Measurements from ENCODE around the gene BTBD18.

BTBD18 gene

DNA sequence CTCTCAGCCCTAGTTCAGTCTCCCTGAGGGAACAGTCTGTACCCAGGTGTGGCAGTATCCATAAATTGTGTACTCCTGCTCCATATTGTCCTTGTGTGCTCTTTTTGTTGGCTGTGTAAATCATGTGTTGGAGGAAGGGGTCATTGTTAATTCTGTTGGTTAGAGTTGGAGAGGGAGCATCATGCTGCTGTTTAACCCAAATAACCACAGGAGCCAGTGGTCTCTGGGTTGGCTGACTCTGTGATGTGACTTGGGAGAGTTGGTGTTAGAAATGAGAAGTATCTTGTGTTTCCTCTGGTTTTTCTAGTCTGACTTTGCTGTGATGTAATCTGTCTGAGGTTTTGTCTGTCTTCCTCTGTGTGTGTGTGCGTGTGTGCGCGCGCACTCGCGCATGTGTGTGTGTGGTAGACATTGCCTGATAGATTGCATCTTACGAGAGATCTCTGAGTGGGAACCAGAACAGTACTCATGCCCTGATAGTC lies 40.5 kb upstream of the BTBD18 start:
- no peak for TF ChIP-seq ZFX (IDR thresholded peaks at IDR 0.05; ENCODE audit: borderline replicate concordance)
- TF ChIP-seq, protein P1, sequence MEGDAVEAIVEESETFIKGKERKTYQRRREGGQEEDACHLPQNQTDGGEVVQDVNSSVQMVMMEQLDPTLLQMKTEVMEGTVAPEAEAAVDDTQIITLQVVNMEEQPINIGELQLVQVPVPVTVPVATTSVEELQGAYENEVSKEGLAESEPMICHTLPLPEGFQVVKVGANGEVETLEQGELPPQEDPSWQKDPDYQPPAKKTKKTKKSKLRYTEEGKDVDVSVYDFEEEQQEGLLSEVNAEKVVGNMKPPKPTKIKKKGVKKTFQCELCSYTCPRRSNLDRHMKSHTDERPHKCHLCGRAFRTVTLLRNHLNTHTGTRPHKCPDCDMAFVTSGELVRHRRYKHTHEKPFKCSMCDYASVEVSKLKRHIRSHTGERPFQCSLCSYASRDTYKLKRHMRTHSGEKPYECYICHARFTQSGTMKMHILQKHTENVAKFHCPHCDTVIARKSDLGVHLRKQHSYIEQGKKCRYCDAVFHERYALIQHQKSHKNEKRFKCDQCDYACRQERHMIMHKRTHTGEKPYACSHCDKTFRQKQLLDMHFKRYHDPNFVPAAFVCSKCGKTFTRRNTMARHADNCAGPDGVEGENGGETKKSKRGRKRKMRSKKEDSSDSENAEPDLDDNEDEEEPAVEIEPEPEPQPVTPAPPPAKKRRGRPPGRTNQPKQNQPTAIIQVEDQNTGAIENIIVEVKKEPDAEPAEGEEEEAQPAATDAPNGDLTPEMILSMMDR (IDR thresholded peaks at IDR 0.05) = no peak
- peak overlapping the region; percentile 73 for H3K27ac ChIP-seq

DNA sequence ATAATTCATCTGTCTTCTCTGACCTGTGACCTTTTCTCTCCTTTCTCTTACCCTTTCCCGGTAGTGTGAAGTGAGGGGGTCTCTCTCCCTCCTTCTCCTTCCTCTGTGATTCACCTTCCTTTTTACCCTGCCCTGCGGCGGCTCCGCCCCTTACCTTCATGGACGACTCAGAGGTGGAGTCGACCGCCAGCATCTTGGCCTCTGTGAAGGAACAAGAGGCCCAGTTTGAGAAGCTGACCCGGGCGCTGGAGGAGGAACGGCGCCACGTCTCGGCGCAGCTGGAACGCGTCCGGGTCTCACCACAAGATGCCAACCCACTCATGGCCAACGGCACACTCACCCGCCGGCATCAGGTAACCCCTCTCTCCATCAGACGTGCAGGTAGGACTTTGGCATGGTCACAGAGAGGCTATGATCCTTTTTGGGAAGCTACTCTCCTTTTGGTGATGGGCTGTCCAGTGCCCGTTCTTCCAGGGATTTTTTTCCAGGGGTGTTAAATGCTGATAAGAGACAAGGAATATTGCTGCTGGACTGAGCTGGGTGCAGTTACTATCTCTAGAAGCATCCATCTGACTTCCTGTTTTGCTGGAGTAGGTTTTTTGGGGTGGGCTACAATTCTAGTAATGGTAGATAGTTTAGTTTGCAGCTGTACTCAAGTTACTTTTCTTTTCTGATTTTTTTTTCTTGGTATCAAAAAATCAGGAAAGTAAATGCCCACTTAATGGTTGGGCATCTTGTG lies 39.9 kb upstream of the BTBD18 start:
- peak overlapping the region; percentile 73 for H3K27ac ChIP-seq
- TF ChIP-seq, protein P1 (IDR thresholded peaks at IDR 0.05) = peak; percentile 27
- no peak for TF ChIP-seq ZFX (IDR thresholded peaks at IDR 0.05; ENCODE audit: borderline replicate concordance)

DNA sequence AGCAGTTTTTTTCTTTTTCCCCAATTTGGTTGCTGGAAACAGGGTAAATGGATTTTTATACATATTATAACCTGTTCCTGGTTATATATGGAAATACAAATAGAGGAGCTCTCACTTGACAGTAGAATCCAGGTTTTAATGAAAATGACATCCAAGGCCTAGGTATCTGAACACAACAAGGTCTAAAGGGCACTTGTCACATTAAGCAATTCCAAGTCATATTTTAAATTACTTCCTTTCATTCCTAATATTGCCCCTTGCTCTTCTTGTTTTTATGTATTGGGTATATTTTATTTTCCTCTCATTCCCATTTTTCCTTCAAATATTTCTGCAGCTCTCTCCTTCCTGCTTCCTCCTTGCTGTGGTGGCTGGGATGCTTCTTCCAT lies 37.1 kb upstream of the BTBD18 start:
- TF ChIP-seq ZFX (IDR thresholded peaks at IDR 0.05; ENCODE audit: borderline replicate concordance) = no peak
- TF ChIP-seq, protein P1 (IDR thresholded peaks at IDR 0.05) = no peak
- H3K27ac ChIP-seq = no peak overlapping the region

DNA sequence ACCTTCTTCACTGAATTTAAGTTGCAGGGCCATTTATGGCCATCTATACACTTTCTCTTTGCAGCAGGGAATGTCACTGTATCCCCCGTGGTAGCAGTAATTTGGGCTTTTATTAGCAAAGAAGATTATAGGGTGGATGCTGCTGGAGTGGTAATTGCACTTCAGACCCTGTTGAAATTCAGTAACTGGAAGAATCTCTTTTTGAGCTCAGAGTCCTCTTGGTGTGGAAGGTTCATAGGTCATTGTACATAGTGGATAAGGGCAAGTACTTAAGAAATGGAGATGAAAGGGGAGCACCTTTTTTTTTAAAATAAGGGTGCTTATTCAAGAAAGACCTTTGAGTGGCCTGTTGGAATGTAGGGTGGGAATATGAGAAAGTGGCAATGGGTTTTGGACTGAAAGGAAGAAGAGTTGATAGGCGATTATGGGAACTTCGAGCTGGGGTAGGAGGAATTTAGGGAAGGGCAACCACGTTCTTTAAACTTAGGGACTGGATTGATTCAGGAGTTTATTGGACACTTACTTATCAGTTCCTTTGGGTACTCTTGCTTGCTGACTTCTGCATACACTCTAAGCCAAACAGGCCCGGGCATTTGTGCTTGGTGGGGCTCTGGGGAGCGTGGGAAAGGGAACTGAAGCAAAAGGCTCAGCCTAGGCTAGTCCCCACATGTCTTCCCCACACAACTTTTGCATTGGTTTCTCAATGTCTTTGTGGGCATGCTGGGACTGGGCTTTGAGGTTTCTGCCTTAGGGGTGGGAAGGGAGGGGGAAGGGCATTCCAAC lies 36.5 kb upstream of the BTBD18 start:
- no peak for TF ChIP-seq ZFX (IDR thresholded peaks at IDR 0.05; ENCODE audit: borderline replicate concordance)
- TF ChIP-seq, protein P1 (IDR thresholded peaks at IDR 0.05) = no peak
- H3K27ac ChIP-seq = peak overlapping the region; percentile 29; the same call in 1 of the 2 replicates

DNA sequence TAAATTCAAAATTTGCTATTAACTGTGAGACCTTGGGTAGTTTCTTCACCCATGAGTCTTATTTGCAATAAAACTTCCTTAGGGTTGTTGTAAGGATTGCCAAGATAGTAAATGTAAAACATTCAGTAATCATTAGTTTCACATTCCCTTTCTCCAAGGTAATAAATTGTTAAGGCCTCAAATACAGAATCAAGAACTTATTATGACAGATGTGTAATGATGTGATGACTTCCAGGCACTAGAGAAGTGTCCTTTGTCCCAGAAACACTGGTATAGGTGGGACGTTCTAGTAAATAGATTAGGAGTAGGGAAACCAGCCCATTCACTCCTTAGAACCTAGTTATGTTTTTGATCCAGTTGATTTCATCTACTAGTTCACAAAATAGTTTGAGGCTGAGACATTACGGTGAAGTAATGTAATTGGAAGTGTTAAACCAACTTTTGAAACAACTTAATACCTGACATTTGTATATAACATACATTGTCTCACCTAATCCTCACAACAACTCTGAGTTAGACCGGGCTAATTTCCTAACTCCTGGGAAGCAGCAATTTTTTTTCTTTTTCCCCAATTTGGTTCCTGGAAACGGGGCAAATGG lies 35.5 kb upstream of the BTBD18 start:
- H3K27ac ChIP-seq = peak overlapping the region; percentile 29
- TF ChIP-seq, protein P1 (IDR thresholded peaks at IDR 0.05) = no peak
- no peak for TF ChIP-seq ZFX (IDR thresholded peaks at IDR 0.05; ENCODE audit: borderline replicate concordance)

DNA sequence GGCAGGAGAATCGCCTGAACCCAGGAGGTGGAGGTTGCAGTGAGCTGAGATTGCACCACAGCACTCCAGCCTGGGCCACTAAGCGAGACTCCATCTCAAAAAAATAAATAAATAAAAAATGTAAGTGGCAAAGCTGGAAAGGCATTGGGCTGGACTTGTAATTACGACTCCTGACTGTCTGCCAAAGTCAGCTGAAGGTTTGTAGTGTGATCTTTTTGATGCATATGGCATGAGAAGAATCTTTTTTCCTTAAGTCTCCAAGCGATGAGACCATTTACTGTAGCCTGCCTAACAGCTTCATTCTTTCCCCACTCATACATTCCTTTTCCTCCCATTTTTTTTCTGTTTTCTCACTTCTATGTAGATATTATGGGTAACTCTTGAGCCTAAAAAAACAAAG lies 34.8 kb upstream of the BTBD18 start:
- no peak for TF ChIP-seq ZFX (IDR thresholded peaks at IDR 0.05; ENCODE audit: borderline replicate concordance)
- TF ChIP-seq, protein P1 (IDR thresholded peaks at IDR 0.05) = no peak
- H3K27ac ChIP-seq = peak overlapping the region; percentile 29

Data from 22Rv1 (cell line).